Upper lobe of left lung (tissue), 4 donors: ENCODE results near the gene CCDC198.

Source experiments
- CTCF ChIP-seq, 6 experiments: fragments of 450-650 bp in 4 of 6; fragments of 200-600 bp in 2 of 6; sonication (generic) in 2 of 6; IDR thresholded peaks; one replicate each; pipeline ENCODE4 v1.5.1; 2016 to 2019; ENCODE audit warnings: antibody characterized with exemption in 6 of 6
- EP300 ChIP-seq, 4 donors: sonication (generic); formaldehyde crosslinking; IDR thresholded peaks; one replicate each; pipeline ENCODE4 v1.5.1; 2017; ENCODE audit warnings: antibody characterized with exemption in 4 of 4, control low read depth in 2 of 4
- POLR2A ChIP-seq, 4 donors: fragments of 450-650 bp; IDR thresholded peaks; one replicate each; pipeline ENCODE4 v1.5.1; 2016 to 2017; ENCODE audit warnings: antibody characterized with exemption in 4 of 4, mild to moderate bottlenecking in 2 of 4

GRCh38 chr14:57512220-57512619 lies 18.6 kb upstream of the CCDC198 start:
- TF ChIP-seq CTCF (IDR thresholded peaks at IDR 0.05): no peak
- TF ChIP-seq POLR2A (IDR thresholded peaks at IDR 0.05): no peak
- TF ChIP-seq EP300 (IDR thresholded peaks at IDR 0.05): no peak
